Body of pancreas (tissue), 4 donors: ENCODE data around the gene DOK6. TPM values are rescaled to one million over a fixed set of nuclear protein-coding genes. Genes with fewer than 3 reads are reported as not detected.

Experiments
- ATAC-seq: fragments of 150-250 bp; one replicate; pipeline ENCODE4 v1.9.1; 2016
- DNase-seq, 4 donors: peaks; one replicate each; pipeline ENCODE4 v3.0.0-alpha.2; 2019
- H3K27ac ChIP-seq, 4 donors: fragments of 200-600 bp; sonication (generic); 1 replicate in 3 of 4; 2 replicates in 1 of 4; pipeline versions ENCODE4 v1.5.1 to v1.6.1; 2016 to 2019; ENCODE audit warnings: mild to moderate bottlenecking in 1 of 4, mixed read lengths in 1 of 4, moderate library complexity in 1 of 4
- H3K27me3 ChIP-seq, 2 donors: fragments of 200-600 bp; sonication (generic); one replicate each; pipeline ENCODE4 v1.6.0; 2016; ENCODE audit warnings: mild to moderate bottlenecking in 1 of 2
- H3K36me3 ChIP-seq, 2 donors: fragments of 200-600 bp; sonication (generic); replicated peaks in 1 of 2; 2 replicates each; pipeline ENCODE4 v1.5.1; 2016; ENCODE audit warnings: low read depth in 2 of 2; ENCODE audit not compliant: insufficient read depth in 1 of 2
- H3K4me1 ChIP-seq: fragments of 200-600 bp; sonication (generic); one replicate; pipeline ENCODE4 v1.6.0; 2016
- H3K4me3 ChIP-seq, 2 donors: fragments of 200-600 bp; sonication (generic); 1 replicate in 1 of 2; 2 replicates in 1 of 2; pipeline ENCODE4 v1.5.1; 2016 to 2019
- H3K9me3 ChIP-seq, 3 donors: fragments of 200-600 bp; sonication (generic); 1 replicate in 2 of 3; 2 replicates in 1 of 3; pipeline ENCODE4 v1.5.1; 2016
- POLR2A ChIP-seq, 3 donors: fragments of 450-650 bp; IDR thresholded peaks; one replicate each; pipeline ENCODE4 v1.6.1; 2016; ENCODE audit warnings: antibody characterized with exemption in 3 of 3, mild to moderate bottlenecking in 2 of 3
- WGBS, 2 donors: methylation state at CpG; one replicate each; pipeline ENCODE4 v1.1.5; 2017; 5-methylcytosine and 5-hydroxymethylcytosine counted together
- intact Hi-C: fragments of 100-400 bp; cut with DNase I; formaldehyde crosslinking; loops from one replicate; pipeline ENCODE4 v1.15.1; 2023
- total RNA-seq, 2 donors: library from RNA; depleted of rRNA; stranded (reverse); fragments of >200 nt; gene quantifications; one replicate each; pipeline ENCODE4 v1.1.0, GENCODE V29; 2016
- TF ChIP-seq, protein P1 (sequence below), 7 experiments: fragments of 450-650 bp in 4 of 7; fragments of 200-600 bp in 3 of 7; sonication (generic) in 3 of 7; IDR thresholded peaks; one replicate each; pipeline ENCODE4 v1.5.1; 2016 to 2019; ENCODE audit warnings: antibody characterized with exemption in 7 of 7

The DOK6 gene
- total RNA-seq, 2 donors from 2014 or later, result under 0.01 to 0.66 TPM

DNA sequence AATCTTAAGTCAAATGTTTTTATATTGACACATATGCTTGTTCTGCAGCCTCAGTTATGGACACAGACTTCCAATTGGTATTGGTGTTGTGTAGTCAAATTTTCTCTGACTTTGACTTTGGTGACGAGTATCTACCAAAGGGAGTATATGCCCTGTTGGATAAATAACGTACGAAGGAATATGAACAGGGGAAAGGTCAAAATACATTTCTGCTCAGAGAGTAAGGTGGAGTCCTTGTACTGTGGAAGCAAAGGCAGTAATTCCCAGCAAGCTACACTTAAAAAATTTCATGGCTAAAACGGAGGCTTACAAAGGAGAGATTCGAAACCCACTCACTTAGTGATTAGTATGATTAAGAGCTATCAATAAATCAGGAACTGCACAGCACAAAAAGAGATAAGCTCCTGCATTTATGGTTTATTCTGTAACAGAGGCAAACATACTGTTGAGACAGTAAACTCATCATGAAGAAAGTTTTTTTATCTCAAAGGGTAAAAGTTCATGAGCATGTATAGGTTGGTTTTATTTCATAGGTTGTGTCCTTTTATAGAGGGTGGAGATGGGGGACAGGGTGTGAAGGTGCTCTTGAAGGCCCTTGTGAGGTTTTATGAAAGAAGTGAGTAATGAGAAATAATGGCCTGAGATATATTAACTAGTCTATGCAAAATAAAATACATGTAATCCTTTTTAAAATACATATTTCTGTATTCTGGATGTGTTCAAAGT is 404.3 kb downstream of the DOK6 start:
- H3K9me3 ChIP-seq, result no peaks in the 10 kb centered on the region
- no peak for ATAC-seq
- no peaks in the 10 kb centered on the region for H3K27me3 ChIP-seq
- WGBS, 2 donors, result 65 to 66% methylated on average over 5 of the region's 5 CpGs
- DNase-seq, result no peak
- intact Hi-C loops, result no loop called here
- no peak overlapping the region for H3K27ac ChIP-seq
- H3K36me3 ChIP-seq, result no peaks in the 10 kb centered on the region
- H3K4me1 ChIP-seq, result no peaks in the 10 kb centered on the region
- TF ChIP-seq, protein P1, sequence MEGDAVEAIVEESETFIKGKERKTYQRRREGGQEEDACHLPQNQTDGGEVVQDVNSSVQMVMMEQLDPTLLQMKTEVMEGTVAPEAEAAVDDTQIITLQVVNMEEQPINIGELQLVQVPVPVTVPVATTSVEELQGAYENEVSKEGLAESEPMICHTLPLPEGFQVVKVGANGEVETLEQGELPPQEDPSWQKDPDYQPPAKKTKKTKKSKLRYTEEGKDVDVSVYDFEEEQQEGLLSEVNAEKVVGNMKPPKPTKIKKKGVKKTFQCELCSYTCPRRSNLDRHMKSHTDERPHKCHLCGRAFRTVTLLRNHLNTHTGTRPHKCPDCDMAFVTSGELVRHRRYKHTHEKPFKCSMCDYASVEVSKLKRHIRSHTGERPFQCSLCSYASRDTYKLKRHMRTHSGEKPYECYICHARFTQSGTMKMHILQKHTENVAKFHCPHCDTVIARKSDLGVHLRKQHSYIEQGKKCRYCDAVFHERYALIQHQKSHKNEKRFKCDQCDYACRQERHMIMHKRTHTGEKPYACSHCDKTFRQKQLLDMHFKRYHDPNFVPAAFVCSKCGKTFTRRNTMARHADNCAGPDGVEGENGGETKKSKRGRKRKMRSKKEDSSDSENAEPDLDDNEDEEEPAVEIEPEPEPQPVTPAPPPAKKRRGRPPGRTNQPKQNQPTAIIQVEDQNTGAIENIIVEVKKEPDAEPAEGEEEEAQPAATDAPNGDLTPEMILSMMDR (IDR thresholded peaks at IDR 0.05), result no peak
- no peak for TF ChIP-seq POLR2A (IDR thresholded peaks at IDR 0.05)
- no peak overlapping the region for H3K4me3 ChIP-seq

DNA sequence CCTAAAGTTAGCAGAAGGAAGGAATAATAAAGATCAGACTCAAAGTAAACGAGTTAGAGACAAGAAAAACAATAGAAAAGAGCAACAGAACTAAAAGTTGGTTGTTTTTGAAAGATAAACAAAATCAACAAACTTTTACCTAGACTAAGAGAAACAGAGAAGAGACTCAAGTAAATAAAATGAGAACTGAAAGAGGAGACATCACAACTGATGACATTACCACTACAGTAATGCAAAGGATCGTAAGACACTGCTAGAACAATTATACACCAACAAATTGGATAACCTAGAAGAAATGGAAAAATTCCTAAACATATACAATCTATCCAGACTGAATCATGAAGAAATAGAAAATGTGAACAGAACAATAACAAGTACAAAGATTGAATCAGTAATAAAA is 407.7 kb downstream of the DOK6 start:
- WGBS, 2 donors, result 69 to 79% methylated on average over 2 of the region's 2 CpGs
- intact Hi-C loops, result no loop called here
- no peaks in the 10 kb centered on the region for H3K27me3 ChIP-seq
- H3K36me3 ChIP-seq, result no peaks in the 10 kb centered on the region
- H3K4me1 ChIP-seq, result no peaks in the 10 kb centered on the region
- ATAC-seq, result no peak
- H3K27ac ChIP-seq, result no peak overlapping the region
- H3K9me3 ChIP-seq, result no peaks in the 10 kb centered on the region
- TF ChIP-seq, protein P1 (IDR thresholded peaks at IDR 0.05), result no peak
- no peak for TF ChIP-seq POLR2A (IDR thresholded peaks at IDR 0.05)
- DNase-seq, result no peak
- no peak overlapping the region for H3K4me3 ChIP-seq

DNA sequence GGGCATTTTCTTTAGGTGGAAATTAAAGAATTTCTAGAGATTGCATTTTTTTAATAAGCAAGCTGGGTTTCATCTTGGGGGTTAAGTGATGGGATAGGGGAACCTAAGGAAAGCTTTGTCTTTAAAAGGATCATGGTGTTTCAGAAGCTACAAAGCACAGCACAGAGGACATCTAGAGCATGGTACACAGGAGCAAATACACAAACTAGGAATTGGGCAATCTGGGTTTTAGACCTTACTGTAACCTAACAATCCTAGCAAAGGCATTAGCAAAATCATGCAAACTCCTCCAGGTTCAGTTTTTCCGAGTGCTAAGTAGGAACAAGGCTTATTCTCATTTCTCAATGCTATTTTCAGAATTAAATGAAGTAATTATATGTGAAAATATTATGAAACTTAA is 412.9 kb downstream of the DOK6 start:
- Histone ChIP-seq H3K27me3 (no peaks in the 10 kb centered on the region), H3K4me3 (no peak overlapping the region), H3K36me3 (no peaks in the 10 kb centered on the region), H3K9me3 (no peaks in the 10 kb centered on the region), H3K27ac (no peak overlapping the region), H3K4me1 (no peaks in the 10 kb centered on the region)
- WGBS, 2 donors, result 84 to 90% methylated on average over 1 of the region's 1 CpG
- TF ChIP-seq POLR2A (IDR thresholded peaks at IDR 0.05), result no peak
- TF ChIP-seq, protein P1 (IDR thresholded peaks at IDR 0.05), result no peak
- no peak for DNase-seq
- intact Hi-C loops, result no loop called here
- ATAC-seq, result no peak

DNA sequence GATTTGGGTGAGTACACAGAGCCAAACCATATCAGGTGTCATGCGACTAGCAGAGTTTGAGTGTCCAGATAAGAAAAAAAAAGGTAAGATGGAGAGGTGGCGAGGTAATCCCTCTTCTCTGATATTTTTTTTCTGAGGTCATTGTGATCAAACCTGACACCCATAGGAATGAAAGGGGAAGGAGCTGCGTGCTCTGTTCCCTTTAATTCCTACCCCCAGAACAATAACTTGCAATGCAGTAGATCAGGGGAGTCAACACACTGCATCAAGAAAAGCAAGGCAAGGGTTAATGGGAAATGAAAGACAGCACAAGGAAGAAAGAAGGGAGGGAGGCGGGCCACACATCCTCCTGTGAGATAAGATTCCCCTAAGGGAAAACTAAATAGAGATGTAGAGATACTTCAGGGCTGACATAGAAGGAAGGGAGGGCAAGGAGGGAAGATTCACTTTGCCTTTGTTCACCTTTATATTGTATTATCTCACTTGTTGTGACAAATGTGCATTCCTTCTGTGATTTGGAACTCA is 414.2 kb downstream of the DOK6 start:
- no peak for DNase-seq
- TF ChIP-seq, protein P1 (IDR thresholded peaks at IDR 0.05), result no peak
- no peak overlapping the region for H3K4me3 ChIP-seq
- no peaks in the 10 kb centered on the region for H3K27me3 ChIP-seq
- no peak overlapping the region for H3K27ac ChIP-seq
- H3K9me3 ChIP-seq, result no peaks in the 10 kb centered on the region
- intact Hi-C loops, result no loop called here
- H3K36me3 ChIP-seq, result no peaks in the 10 kb centered on the region
- no peaks in the 10 kb centered on the region for H3K4me1 ChIP-seq
- WGBS, 2 donors, result 59 to 70% methylated on average over 4 of the region's 4 CpGs
- ATAC-seq, result no peak
